ENCODE results near the gene LRP4. TPM values are rescaled to one million over a fixed set of nuclear protein-coding genes. Genes with fewer than 3 reads are reported as not detected.

LRP4 gene
- total and polyA plus RNA-seq, 9 donors, result 11.1 to 30.3 (median 22.6) TPM

- Histone ChIP-seq H3K9me3 (replicated peaks; ENCODE audit: control insufficient read depth, low read depth, low read length) (no peaks in the 10 kb centered on the region), H3K36me3 (ENCODE audit: control insufficient read depth, insufficient read depth, low read length) (peaks cover 2% of the 10 kb centered on the region), H3K27me3 (ENCODE audit: control insufficient read depth, insufficient read depth, low read length) (peaks cover 12% of the 10 kb centered on the region), H3K4me1 (ENCODE audit: control insufficient read depth, insufficient read depth, low read length) (peaks cover 49% of the 10 kb centered on the region), H3K4me3 (ENCODE audit: low read length) (no peak overlapping the region), H3K27ac (ENCODE audit: low read length) (no peak overlapping the region)
- no peak for DNase-seq
- WGBS (ENCODE audit: insufficient coverage), result 23% methylated on average over 8 of the region's 13 CpGs
Observed at GRCh38 chr11:46912526-46913150, 5.7 kb downstream of the LRP4 start.

- Histone ChIP-seq H3K4me3 (ENCODE audit: low read length) (no peak overlapping the region), H3K27me3 (ENCODE audit: control insufficient read depth, insufficient read depth, low read length) (no peaks in the 10 kb centered on the region), H3K9me3 (replicated peaks; ENCODE audit: control insufficient read depth, low read depth, low read length) (no peaks in the 10 kb centered on the region), H3K27ac (ENCODE audit: low read length) (no peak overlapping the region), H3K4me1 (ENCODE audit: control insufficient read depth, insufficient read depth, low read length) (peaks cover 34% of the 10 kb centered on the region), H3K36me3 (ENCODE audit: control insufficient read depth, insufficient read depth, low read length) (peaks cover under 1% of the 10 kb centered on the region)
- no peak for DNase-seq
- WGBS (ENCODE audit: insufficient coverage), result 80% methylated on average over 1 of the region's 4 CpGs
Observed at GRCh38 chr11:46907606-46908005, 10.7 kb downstream of the LRP4 start.

- no peak for DNase-seq
- H3K27ac ChIP-seq (ENCODE audit: low read length), result peak overlapping the region; percentile 51
- H3K27me3 ChIP-seq (ENCODE audit: control insufficient read depth, insufficient read depth, low read length), result no peaks in the 10 kb centered on the region
- no peaks in the 10 kb centered on the region for H3K36me3 ChIP-seq (ENCODE audit: control insufficient read depth, insufficient read depth, low read length)
- WGBS (ENCODE audit: insufficient coverage), result 33% methylated on average over 12 of the region's 13 CpGs
- H3K9me3 ChIP-seq (replicated peaks; ENCODE audit: control insufficient read depth, low read depth, low read length), result no peaks in the 10 kb centered on the region
- no peak overlapping the region for H3K4me3 ChIP-seq (ENCODE audit: low read length)
- peaks cover 30% of the 10 kb centered on the region for H3K4me1 ChIP-seq (ENCODE audit: control insufficient read depth, insufficient read depth, low read length)
Observed at GRCh38 chr11:46906609-46907041, 11.7 kb downstream of the LRP4 start.

- Histone ChIP-seq H3K27me3 (ENCODE audit: control insufficient read depth, insufficient read depth, low read length) (no peaks in the 10 kb centered on the region), H3K27ac (ENCODE audit: low read length) (no peak overlapping the region), H3K36me3 (ENCODE audit: control insufficient read depth, insufficient read depth, low read length) (no peaks in the 10 kb centered on the region), H3K4me1 (ENCODE audit: control insufficient read depth, insufficient read depth, low read length) (peaks cover 30% of the 10 kb centered on the region), H3K4me3 (ENCODE audit: low read length) (no peak overlapping the region), H3K9me3 (replicated peaks; ENCODE audit: control insufficient read depth, low read depth, low read length) (no peaks in the 10 kb centered on the region)
- no peak for DNase-seq
- 88% methylated on average over 2 of the region's 5 CpGs for WGBS (ENCODE audit: insufficient coverage)
Observed at GRCh38 chr11:46905806-46906205, 12.5 kb downstream of the LRP4 start.

- Histone ChIP-seq H3K4me1 (ENCODE audit: control insufficient read depth, insufficient read depth, low read length) (peaks cover 30% of the 10 kb centered on the region), H3K27me3 (ENCODE audit: control insufficient read depth, insufficient read depth, low read length) (no peaks in the 10 kb centered on the region), H3K4me3 (ENCODE audit: low read length) (no peak overlapping the region), H3K27ac (ENCODE audit: low read length) (peak overlapping the region; percentile 69), H3K36me3 (ENCODE audit: control insufficient read depth, insufficient read depth, low read length) (peaks cover 16% of the 10 kb centered on the region), H3K9me3 (replicated peaks; ENCODE audit: control insufficient read depth, low read depth, low read length) (no peaks in the 10 kb centered on the region)
- DNase-seq, result peak; percentile 85
- WGBS (ENCODE audit: insufficient coverage), result 75% methylated on average over 8 of the region's 10 CpGs
Observed at GRCh38 chr11:46903846-46904245, 14.5 kb downstream of the LRP4 start.

GRCh38 chr11:46902694-46903093 is 15.7 kb downstream of the LRP4 start:
- H3K27ac ChIP-seq (ENCODE audit: low read length), result no peak overlapping the region
- no peak for DNase-seq
- H3K36me3 ChIP-seq (ENCODE audit: control insufficient read depth, insufficient read depth, low read length), result peaks cover 23% of the 10 kb centered on the region
- no peaks in the 10 kb centered on the region for H3K9me3 ChIP-seq (replicated peaks; ENCODE audit: control insufficient read depth, low read depth, low read length)
- H3K4me1 ChIP-seq (ENCODE audit: control insufficient read depth, insufficient read depth, low read length), result peaks cover 30% of the 10 kb centered on the region
- H3K27me3 ChIP-seq (ENCODE audit: control insufficient read depth, insufficient read depth, low read length), result no peaks in the 10 kb centered on the region
- 100% methylated on average over 2 of the region's 6 CpGs for WGBS (ENCODE audit: insufficient coverage)
- no peak overlapping the region for H3K4me3 ChIP-seq (ENCODE audit: low read length)

GRCh38 chr11:46901156-46901555 is 17.2 kb downstream of the LRP4 start:
- H3K27ac ChIP-seq (ENCODE audit: low read length), result no peak overlapping the region
- H3K4me1 ChIP-seq (ENCODE audit: control insufficient read depth, insufficient read depth, low read length), result peaks cover 21% of the 10 kb centered on the region
- H3K36me3 ChIP-seq (ENCODE audit: control insufficient read depth, insufficient read depth, low read length), result peaks cover 32% of the 10 kb centered on the region
- DNase-seq, result no peak
- H3K27me3 ChIP-seq (ENCODE audit: control insufficient read depth, insufficient read depth, low read length), result no peaks in the 10 kb centered on the region
- whole genome bisulfite sequencing (ENCODE audit: insufficient coverage), result no CpG with 5 or more reads among the region's 3 CpGs
- no peaks in the 10 kb centered on the region for H3K9me3 ChIP-seq (replicated peaks; ENCODE audit: control insufficient read depth, low read depth, low read length)
- no peak overlapping the region for H3K4me3 ChIP-seq (ENCODE audit: low read length)

GRCh38 chr11:46900091-46900746 is 18.1 kb downstream of the LRP4 start:
- no peak for DNase-seq
- WGBS (ENCODE audit: insufficient coverage), result 95% methylated on average over 11 of the region's 13 CpGs
- Histone ChIP-seq H3K36me3 (ENCODE audit: control insufficient read depth, insufficient read depth, low read length) (peaks cover 40% of the 10 kb centered on the region), H3K27ac (ENCODE audit: low read length) (no peak overlapping the region), H3K4me1 (ENCODE audit: control insufficient read depth, insufficient read depth, low read length) (peaks cover 19% of the 10 kb centered on the region), H3K9me3 (replicated peaks; ENCODE audit: control insufficient read depth, low read depth, low read length) (no peaks in the 10 kb centered on the region), H3K27me3 (ENCODE audit: control insufficient read depth, insufficient read depth, low read length) (no peaks in the 10 kb centered on the region), H3K4me3 (ENCODE audit: low read length) (no peak overlapping the region)

GRCh38 chr11:46899501-46900025 is 18.8 kb downstream of the LRP4 start:
- H3K27ac ChIP-seq (ENCODE audit: low read length), result no peak overlapping the region
- H3K27me3 ChIP-seq (ENCODE audit: control insufficient read depth, insufficient read depth, low read length), result no peaks in the 10 kb centered on the region
- no peaks in the 10 kb centered on the region for H3K9me3 ChIP-seq (replicated peaks; ENCODE audit: control insufficient read depth, low read depth, low read length)
- no peak overlapping the region for H3K4me3 ChIP-seq (ENCODE audit: low read length)
- H3K36me3 ChIP-seq (ENCODE audit: control insufficient read depth, insufficient read depth, low read length), result peaks cover 47% of the 10 kb centered on the region
- H3K4me1 ChIP-seq (ENCODE audit: control insufficient read depth, insufficient read depth, low read length), result peaks cover 15% of the 10 kb centered on the region
- DNase-seq, result no peak
- WGBS (ENCODE audit: insufficient coverage), result 94% methylated on average over 10 of the region's 13 CpGs

- no peak overlapping the region for H3K27ac ChIP-seq (ENCODE audit: low read length)
- DNase-seq, result no peak
- no peak overlapping the region for H3K4me3 ChIP-seq (ENCODE audit: low read length)
- H3K36me3 ChIP-seq (ENCODE audit: control insufficient read depth, insufficient read depth, low read length), result peaks cover 54% of the 10 kb centered on the region
- H3K9me3 ChIP-seq (replicated peaks; ENCODE audit: control insufficient read depth, low read depth, low read length), result no peaks in the 10 kb centered on the region
- peaks cover 8% of the 10 kb centered on the region for H3K4me1 ChIP-seq (ENCODE audit: control insufficient read depth, insufficient read depth, low read length)
- 92% methylated on average over 15 of the region's 17 CpGs for WGBS (ENCODE audit: insufficient coverage)
- no peaks in the 10 kb centered on the region for H3K27me3 ChIP-seq (ENCODE audit: control insufficient read depth, insufficient read depth, low read length)
Observed at GRCh38 chr11:46898396-46899095, 19.8 kb downstream of the LRP4 start.

All from muscle of leg (tissue), 11 donors.